OCI-LY1 (cell line): ENCODE results near the gene WDR36.

Source experiments
- H2AFZ ChIP-seq: fragments of 200-600 bp; sonication (generic), shearing (Covaris generic); 2 replicates; pipeline ENCODE4 v1.6.0; 2014; ENCODE audit warnings: antibody characterized with exemption, mild to moderate bottlenecking, low read length
- H3F3A ChIP-seq: fragments of 200-600 bp; sonication (generic), shearing (Covaris generic); 2 replicates; pipeline ENCODE4 v1.6.0; 2014; ENCODE audit warnings: mild to moderate bottlenecking, antibody characterized with exemption, low read length, moderate library complexity; ENCODE audit not compliant: insufficient read depth
- H3K27ac ChIP-seq: fragments of 200-600 bp; sonication (generic); 2 replicates; pipeline ENCODE4 v1.5.1; 2014; ENCODE audit warnings: low read length, mixed run types, mild to moderate bottlenecking, low read depth; ENCODE audit not compliant: poor library complexity, severe bottlenecking
- H3K27me3 ChIP-seq: fragments of 200-600 bp; sonication (generic); 2 replicates; pipeline ENCODE4 v1.6.0; 2014; ENCODE audit warnings: antibody characterized with exemption, mild to moderate bottlenecking, low read length, moderate library complexity; ENCODE audit not compliant: insufficient read depth
- H3K36me3 ChIP-seq: fragments of 200-600 bp; sonication (generic); 2 replicates; pipeline ENCODE4 v1.6.1; 2014; ENCODE audit warnings: mild to moderate bottlenecking, antibody characterized with exemption, low read length, moderate library complexity, mixed read lengths; ENCODE audit not compliant: insufficient read depth
- H3K4me1 ChIP-seq: fragments of 200-600 bp; sonication (generic); 2 replicates; pipeline ENCODE4 v1.5.1; 2014; ENCODE audit warnings: mild to moderate bottlenecking, low read length, moderate library complexity; ENCODE audit not compliant: insufficient read depth, severe bottlenecking
- H3K4me2 ChIP-seq: fragments of 200-600 bp; sonication (generic), shearing (Covaris generic); 2 replicates; pipeline ENCODE4 v1.6.1; 2014; ENCODE audit warnings: low read length
- H3K4me3 ChIP-seq: fragments of 200-600 bp; sonication (generic); 2 replicates; pipeline ENCODE4 v1.5.1; 2014; ENCODE audit warnings: low read length, low read depth, mild to moderate bottlenecking, mixed read lengths; ENCODE audit not compliant: poor library complexity, severe bottlenecking
- H3K79me2 ChIP-seq: fragments of 200-600 bp; shearing (Covaris generic); 2 replicates; pipeline ENCODE4 v1.6.1; 2016; ENCODE audit warnings: mixed run types, low read length, mixed read lengths; ENCODE audit not compliant: insufficient read depth
- H3K9ac ChIP-seq: fragments of 200-600 bp; sonication (generic), shearing (Covaris generic); 2 replicates; pipeline ENCODE4 v1.6.1; 2014; ENCODE audit warnings: mild to moderate bottlenecking, low read length, mixed read lengths
- H3K9me2 ChIP-seq: fragments of 200-600 bp; sonication (generic), shearing (Covaris generic); 2 replicates; pipeline ENCODE4 v1.6.1; 2014; ENCODE audit warnings: low read depth, mild to moderate bottlenecking, low read length, mixed read lengths
- H3K9me3 ChIP-seq: fragments of 200-600 bp; shearing (Covaris generic); 2 replicates; pipeline ENCODE4 v1.6.1; 2014; ENCODE audit warnings: low read length, mixed read lengths
- H4K20me1 ChIP-seq: fragments of 200-600 bp; sonication (generic), shearing (Covaris generic); 2 replicates; pipeline ENCODE4 v1.6.0; 2016; ENCODE audit warnings: mild to moderate bottlenecking, low read length; ENCODE audit not compliant: insufficient read depth
- EZH2 ChIP-seq: fragments of 200-600 bp; sonication (generic), shearing (Covaris generic); IDR thresholded peaks from 2 replicates; pipeline ENCODE4 v1.8.0; 2017; ENCODE audit warnings: borderline replicate concordance, mixed run types, mild to moderate bottlenecking, antibody characterized with exemption, low read length, moderate library complexity, mixed read lengths
- TF ChIP-seq, protein P1 (sequence below): fragments of 200-600 bp; sonication (generic), shearing (Covaris generic); IDR thresholded peaks from 2 replicates; pipeline ENCODE4 v1.5.1; 2017; ENCODE audit warnings: mild to moderate bottlenecking, antibody characterized with exemption, low read length, moderate library complexity, mixed read lengths

WDR36 gene

DNA sequence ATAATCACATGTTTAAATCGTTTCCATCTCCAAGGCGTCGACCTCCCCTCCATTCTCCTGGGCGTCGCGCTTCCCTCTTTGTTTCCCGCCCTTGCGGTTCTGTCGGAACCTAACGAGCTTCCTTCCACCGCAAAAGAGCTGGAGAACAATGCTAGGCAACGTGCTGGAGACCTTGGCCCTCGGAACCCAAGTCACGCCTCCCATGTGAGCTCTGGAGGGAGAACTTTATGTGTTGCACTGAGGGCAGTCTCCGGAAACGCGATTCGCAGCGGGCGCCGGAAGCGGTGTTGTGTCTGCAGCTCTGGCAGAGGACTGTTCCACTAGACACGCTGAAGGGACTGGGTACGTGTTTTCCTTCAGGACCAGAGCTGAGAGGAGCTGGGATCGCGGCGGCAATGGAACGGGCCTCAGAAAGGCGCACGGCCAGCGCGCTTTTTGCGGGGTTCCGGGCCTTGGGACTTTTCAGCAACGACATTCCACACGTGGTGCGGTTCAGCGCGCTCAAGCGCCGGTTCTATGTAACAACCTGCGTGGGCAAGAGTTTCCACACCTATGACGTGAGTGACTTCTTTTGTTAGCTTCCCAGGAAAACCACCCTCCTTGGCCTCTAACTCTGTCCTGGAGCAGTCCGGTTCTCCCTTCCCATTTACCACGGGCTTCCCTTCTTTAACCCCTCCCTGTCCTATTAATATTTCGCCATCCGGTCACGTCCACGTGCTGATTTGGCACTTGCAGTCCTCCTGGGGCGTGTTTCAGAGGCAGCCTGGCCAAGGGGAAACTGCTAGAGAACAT lies at the start of gene WDR36:
WDR36 (plus strand) TSS at position 287 of the 792 bp plus-strand sequence; CDS start at position 396, 109 bp downstream.
- Histone ChIP-seq H3K27ac (no peak within 1 kb of the TSS), H3F3A (no peaks in the 10 kb centered on the region)
- TF ChIP-seq EZH2: no peak
- TF ChIP-seq, protein P1, sequence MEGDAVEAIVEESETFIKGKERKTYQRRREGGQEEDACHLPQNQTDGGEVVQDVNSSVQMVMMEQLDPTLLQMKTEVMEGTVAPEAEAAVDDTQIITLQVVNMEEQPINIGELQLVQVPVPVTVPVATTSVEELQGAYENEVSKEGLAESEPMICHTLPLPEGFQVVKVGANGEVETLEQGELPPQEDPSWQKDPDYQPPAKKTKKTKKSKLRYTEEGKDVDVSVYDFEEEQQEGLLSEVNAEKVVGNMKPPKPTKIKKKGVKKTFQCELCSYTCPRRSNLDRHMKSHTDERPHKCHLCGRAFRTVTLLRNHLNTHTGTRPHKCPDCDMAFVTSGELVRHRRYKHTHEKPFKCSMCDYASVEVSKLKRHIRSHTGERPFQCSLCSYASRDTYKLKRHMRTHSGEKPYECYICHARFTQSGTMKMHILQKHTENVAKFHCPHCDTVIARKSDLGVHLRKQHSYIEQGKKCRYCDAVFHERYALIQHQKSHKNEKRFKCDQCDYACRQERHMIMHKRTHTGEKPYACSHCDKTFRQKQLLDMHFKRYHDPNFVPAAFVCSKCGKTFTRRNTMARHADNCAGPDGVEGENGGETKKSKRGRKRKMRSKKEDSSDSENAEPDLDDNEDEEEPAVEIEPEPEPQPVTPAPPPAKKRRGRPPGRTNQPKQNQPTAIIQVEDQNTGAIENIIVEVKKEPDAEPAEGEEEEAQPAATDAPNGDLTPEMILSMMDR: no peak

GRCh38 chr5:111043712-111044506 lies 48.2 kb upstream of the WDR36 start:
- Histone ChIP-seq H3F3A (no peaks in the 10 kb centered on the region), H3K9me2 (no peaks in the 10 kb centered on the region), H3K4me1 (no peaks in the 10 kb centered on the region), H3K4me2 (no peak overlapping the region), H3K27me3 (no peaks in the 10 kb centered on the region), H3K79me2 (no peaks in the 10 kb centered on the region), H3K36me3 (no peaks in the 10 kb centered on the region), H4K20me1 (no peaks in the 10 kb centered on the region), H2AFZ (no peak overlapping the region), H3K27ac (no peak overlapping the region), H3K9me3 (no peaks in the 10 kb centered on the region), H3K9ac (no peak overlapping the region), H3K4me3 (no peak overlapping the region)
- TF ChIP-seq, protein P1: no peak
- TF ChIP-seq EZH2: no peak

More for the DNA sequence above, at the start of gene WDR36:
- Histone ChIP-seq H3K4me2 (peak within 1 kb of the TSS; percentile 71), H3K79me2 (peaks cover 35% of the 10 kb centered on the region), H2AFZ (peak within 1 kb of the TSS; percentile 93), H3K36me3 (peaks cover 27% of the 10 kb centered on the region), H3K9ac (peak within 1 kb of the TSS; percentile 87), H3K27me3 (no peaks in the 10 kb centered on the region), H3K9me2 (no peaks in the 10 kb centered on the region), H4K20me1 (no peaks in the 10 kb centered on the region), H3K4me3 (peak within 1 kb of the TSS; percentile 90), H3K4me1 (peaks cover 23% of the 10 kb centered on the region), H3K9me3 (no peaks in the 10 kb centered on the region)

DNA sequence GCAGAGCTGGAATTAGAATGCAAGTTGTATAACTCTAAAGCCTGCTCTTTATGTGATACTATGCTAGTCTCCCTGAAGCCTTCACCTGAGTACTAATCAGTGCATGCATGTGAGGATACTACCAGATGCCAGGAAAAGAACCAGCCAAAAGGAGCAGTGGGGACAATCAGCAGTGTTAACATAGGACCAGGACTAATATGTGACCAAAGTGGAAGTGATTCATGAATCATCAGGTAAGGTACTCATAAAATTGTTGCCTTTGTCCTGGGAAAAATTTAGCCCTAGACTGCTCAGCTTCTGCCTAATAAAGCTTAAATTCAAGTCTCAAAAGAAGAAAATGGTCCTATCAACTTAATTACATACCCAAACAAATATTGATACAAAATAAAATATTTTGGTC lies 34.1 kb upstream of the WDR36 start:
- no peaks in the 10 kb centered on the region for H3K9me3 ChIP-seq
- TF ChIP-seq, protein P1: no peak
- TF ChIP-seq EZH2: no peak

More for the DNA sequence above, 34.1 kb upstream of the WDR36 start:
- Histone ChIP-seq H3F3A (no peaks in the 10 kb centered on the region), H3K27me3 (no peaks in the 10 kb centered on the region), H3K27ac (no peak overlapping the region), H3K4me1 (no peaks in the 10 kb centered on the region), H4K20me1 (no peaks in the 10 kb centered on the region), H3K9ac (no peak overlapping the region), H2AFZ (no peak overlapping the region), H3K9me2 (no peaks in the 10 kb centered on the region), H3K4me2 (no peak overlapping the region), H3K4me3 (no peak overlapping the region), H3K79me2 (no peaks in the 10 kb centered on the region), H3K36me3 (no peaks in the 10 kb centered on the region)
